Hepatocyte (in vitro differentiated cells): ENCODE results near the gene ACD. TPM values are rescaled to one million over a fixed set of nuclear protein-coding genes. Genes with fewer than 3 reads are reported as not detected.

Experiments used
- DNase-seq: peaks from one replicate; pipeline ENCODE4 v3.0.0-alpha.2; 2016; ENCODE audit warnings: low spot score
- H2AFZ ChIP-seq: fragments of 200-600 bp; sonication (generic); 2 replicates; pipeline ENCODE4 v1.6.0; 2016; ENCODE audit warnings: antibody characterized with exemption, mild to moderate bottlenecking
- H3K27ac ChIP-seq: fragments of 200-600 bp; sonication (generic); 2 replicates; pipeline ENCODE4 v1.5.1; 2016; ENCODE audit warnings: mild to moderate bottlenecking
- H3K27me3 ChIP-seq: fragments of 200-600 bp; sonication (generic); 2 replicates; pipeline ENCODE4 v1.6.1; 2016
- H3K36me3 ChIP-seq: fragments of 200-600 bp; sonication (generic); replicated peaks from 2 replicates; pipeline ENCODE4 v1.5.1; 2016; ENCODE audit warnings: low read depth; ENCODE audit not compliant: insufficient read depth
- H3K4me1 ChIP-seq: fragments of 200-600 bp; sonication (generic); 2 replicates; pipeline ENCODE4 v1.5.1; 2016; ENCODE audit warnings: mild to moderate bottlenecking, moderate library complexity; ENCODE audit not compliant: insufficient read depth
- H3K4me2 ChIP-seq: fragments of 200-600 bp; sonication (generic); 2 replicates; pipeline ENCODE4 v1.6.0; 2016
- H3K4me3 ChIP-seq: fragments of 200-600 bp; sonication (generic); 2 replicates; pipeline ENCODE4 v1.5.1; 2016; ENCODE audit warnings: mild to moderate bottlenecking
- H3K79me2 ChIP-seq: fragments of 200-600 bp; sonication (generic); 2 replicates; pipeline ENCODE4 v1.6.0; 2017; ENCODE audit warnings: mild to moderate bottlenecking
- H3K9me2 ChIP-seq: fragments of 200-600 bp; sonication (generic); replicated peaks from 2 replicates; pipeline ENCODE4 v1.6.0; 2017; ENCODE audit warnings: mild to moderate bottlenecking; ENCODE audit not compliant: insufficient read depth
- H3K9me3 ChIP-seq: fragments of 200-600 bp; sonication (generic); 2 replicates; pipeline ENCODE4 v1.5.1; 2016; ENCODE audit warnings: low read depth, mild to moderate bottlenecking
- H4K20me1 ChIP-seq: fragments of 200-600 bp; sonication (generic); 2 replicates; pipeline ENCODE4 v1.6.0; 2016; ENCODE audit warnings: mild to moderate bottlenecking; ENCODE audit not compliant: insufficient read depth, poor library complexity, severe bottlenecking
- CTCF ChIP-seq: fragments of 200-600 bp; sonication (generic); IDR thresholded peaks from 2 replicates; pipeline ENCODE4 v1.5.1; 2016; ENCODE audit warnings: antibody characterized with exemption, mild to moderate bottlenecking; ENCODE audit not compliant: poor library complexity
- EZH2 ChIP-seq: fragments of 200-600 bp; sonication (generic); IDR thresholded peaks from 2 replicates; pipeline ENCODE4 v1.6.1; 2016; ENCODE audit warnings: antibody characterized with exemption, mild to moderate bottlenecking, borderline replicate concordance
- EZH2phosphoT487 ChIP-seq: fragments of 200-600 bp; sonication (generic); IDR thresholded peaks from one replicate; pipeline ENCODE4 v1.6.1; 2018; ENCODE audit warnings: antibody characterized with exemption, mild to moderate bottlenecking, low read depth, moderate library complexity; ENCODE audit not compliant: unreplicated experiment, severe bottlenecking
- WGBS: methylation state at CpG from one replicate; pipeline ENCODE4 v1.1.6; 2016; ENCODE audit warnings: low lambda C conversion rate; ENCODE audit errors: missing lambda C conversion rate; 5-methylcytosine and 5-hydroxymethylcytosine counted together
- polyA plus RNA-seq: library from polyadenylated mRNA; unstranded; fragments of >200 nt; fragmentation: Nextera tagmentation; extraction: Ambion mirVana; gene quantifications from 2 replicates; pipeline ENCODE4 v1.2.1, GENCODE V29; 2016
- total RNA-seq: library from RNA; depleted of rRNA; stranded (reverse); fragments of >200 nt; gene quantifications from 2 replicates; pipeline ENCODE4 v1.2.3, GENCODE V29; 2014

ACD gene
- total and polyA plus RNA-seq, 2 experiments from 2014 or later = 18.5 to 26.3 TPM

GRCh38 chr16:67667817-67668494 lies 7.9 kb upstream of the ACD start:
- Histone ChIP-seq H3K36me3 (no peaks in the 10 kb centered on the region), H3K9me2 (no peaks in the 10 kb centered on the region), H2AFZ (no peak overlapping the region), H3K4me2 (peak overlapping the region; percentile 94), H4K20me1 (no peaks in the 10 kb centered on the region), H3K27ac (peak overlapping the region; percentile 64), H3K4me3 (no peak overlapping the region), H3K4me1 (peaks cover 14% of the 10 kb centered on the region), H3K27me3 (no peaks in the 10 kb centered on the region), H3K79me2 (no peaks in the 10 kb centered on the region), H3K9me3 (no peaks in the 10 kb centered on the region)
- peak; percentile 93 for DNase-seq
- TF ChIP-seq EZH2phosphoT487 (no peak), EZH2 (no peak), CTCF (peak; percentile 74)
- WGBS = 36% methylated on average over 18 of the region's 18 CpGs

- H3K4me1 ChIP-seq = peaks cover 14% of the 10 kb centered on the region
- H4K20me1 ChIP-seq = no peaks in the 10 kb centered on the region
- H2AFZ ChIP-seq = no peak overlapping the region
- H3K4me3 ChIP-seq = no peak overlapping the region
- DNase-seq = no peak
- H3K36me3 ChIP-seq = no peaks in the 10 kb centered on the region
- no peaks in the 10 kb centered on the region for H3K27me3 ChIP-seq
- H3K4me2 ChIP-seq = peak overlapping the region; percentile 94
- H3K9me2 ChIP-seq = no peaks in the 10 kb centered on the region
- no peaks in the 10 kb centered on the region for H3K79me2 ChIP-seq
- H3K9me3 ChIP-seq = no peaks in the 10 kb centered on the region
- 72% methylated on average over 8 of the region's 10 CpGs for WGBS
- TF ChIP-seq CTCF (no peak), EZH2 (no peak), EZH2phosphoT487 (no peak)
- peak overlapping the region; percentile 64 for H3K27ac ChIP-seq
These were observed 7.4 kb upstream of the ACD start for GRCh38 chr16:67667453-67667816.

- no peaks in the 10 kb centered on the region for H3K79me2 ChIP-seq
- WGBS = 28% methylated on average over 46 of the region's 78 CpGs
- H4K20me1 ChIP-seq = no peaks in the 10 kb centered on the region
- H3K9me2 ChIP-seq = no peaks in the 10 kb centered on the region
- H3K4me3 ChIP-seq = peak within 1 kb of the TSS; percentile 96
- H3K27me3 ChIP-seq = no peaks in the 10 kb centered on the region
- DNase-seq = peak; percentile 85
- no peaks in the 10 kb centered on the region for H3K9me3 ChIP-seq
- TF ChIP-seq CTCF = no peak
- no peak for TF ChIP-seq EZH2phosphoT487
- TF ChIP-seq EZH2 = no peak
- H2AFZ ChIP-seq = peak within 1 kb of the TSS; percentile 98
- peak within 1 kb of the TSS; percentile 94 for H3K4me2 ChIP-seq
- H3K27ac ChIP-seq = peak within 1 kb of the TSS; percentile 64
- H3K4me1 ChIP-seq = peaks cover 14% of the 10 kb centered on the region
- H3K36me3 ChIP-seq = no peaks in the 10 kb centered on the region
These were observed 6.7 kb upstream of the ACD start, which contains the start of the genes C16orf86 and ENKD1 for GRCh38 chr16:67666559-67667452. Gene C16orf86 (plus strand): TSS chr16:67666814. CDS start chr16:67666971, 157 bp downstream. Gene ENKD1 (minus strand): TSS chr16:67666750. CDS start chr16:67666442, 308 bp downstream.
